HepG2 (cell line): ENCODE results near the gene WDCP. TPM values are rescaled to one million over a fixed set of nuclear protein-coding genes. Genes with fewer than 3 reads are reported as not detected.
A peak's percentile ranks its signal among the peaks of the same experiment; 100 is the strongest.

Experiments used
- AGO1 ChIP-seq: fragments of 200-400 bp; formaldehyde crosslinking; IDR thresholded peaks from 2 replicates; pipeline ENCODE4 v1.6.1; 2017; ENCODE audit warnings: mild to moderate bottlenecking, low read depth, low read length, moderate library complexity; ENCODE audit not compliant: poor library complexity, severe bottlenecking
- GFI1 ChIP-seq: sonication (generic); formaldehyde crosslinking; IDR thresholded peaks from 2 replicates; pipeline ENCODE4 v1.5.0; 2020; ENCODE audit warnings: missing genetic modification reagents, mild to moderate bottlenecking, borderline replicate concordance
- HNF4G ChIP-seq, 2 experiments: sonication (generic) in 1 of 2; formaldehyde crosslinking in 1 of 2; IDR thresholded peaks; 2 replicates each; pipeline versions ENCODE4 v1.4.0 to v1.6.1; 2011 to 2020; ENCODE audit warnings: borderline replicate concordance in 2 of 2, low read depth in 2 of 2, mild to moderate bottlenecking in 2 of 2, low read length in 1 of 2, missing genetic modification reagents in 1 of 2, moderate library complexity in 1 of 2
- ISL2 ChIP-seq: sonication (generic); formaldehyde crosslinking; IDR thresholded peaks from 2 replicates; pipeline ENCODE4 v1.5.0; 2020; ENCODE audit warnings: missing genetic modification reagents
- MTA1 ChIP-seq: sonication (generic); formaldehyde crosslinking; IDR thresholded peaks from 2 replicates; pipeline ENCODE4 v1.4.0; 2020; ENCODE audit warnings: missing genetic modification reagents, mild to moderate bottlenecking, borderline replicate concordance
- MTF1 ChIP-seq: sonication (generic); formaldehyde crosslinking; IDR thresholded peaks from 2 replicates; pipeline ENCODE4 v1.5.0; 2020; ENCODE audit warnings: missing genetic modification reagents
- SRF ChIP-seq: IDR thresholded peaks from 2 replicates; pipeline ENCODE4 v1.6.1; 2011; ENCODE audit warnings: mild to moderate bottlenecking, low read depth, low read length, moderate library complexity
- STAG1 ChIP-seq: sonication (generic); formaldehyde crosslinking; IDR thresholded peaks from 2 replicates; pipeline ENCODE4 v1.4.0; 2020; ENCODE audit warnings: missing genetic modification reagents
- TSC22D2 ChIP-seq: sonication (generic); formaldehyde crosslinking; IDR thresholded peaks from 2 replicates; pipeline ENCODE4 v1.5.1; 2020; ENCODE audit warnings: missing genetic modification reagents, mild to moderate bottlenecking, borderline replicate concordance
- ZFP37 ChIP-seq: sonication (generic); formaldehyde crosslinking; IDR thresholded peaks from 2 replicates; pipeline ENCODE4 v1.4.0; 2020; ENCODE audit warnings: missing genetic modification reagents, borderline replicate concordance
- ZNF143 ChIP-seq: sonication (generic); formaldehyde crosslinking; IDR thresholded peaks from 2 replicates; pipeline ENCODE4 v1.4.0; 2020; ENCODE audit warnings: missing genetic modification reagents
- ZNF275 ChIP-seq: sonication (generic); formaldehyde crosslinking; IDR thresholded peaks from 2 replicates; pipeline ENCODE4 v1.8.0; 2022; ENCODE audit warnings: missing genetic modification reagents, mild to moderate bottlenecking, inconsistent platforms, borderline replicate concordance
- ZNF331 ChIP-seq: sonication (generic); formaldehyde crosslinking; IDR thresholded peaks from 2 replicates; pipeline ENCODE4 v1.4.0; 2020; ENCODE audit warnings: missing genetic modification reagents
- ZNF383 ChIP-seq: sonication (generic); formaldehyde crosslinking; IDR thresholded peaks from 2 replicates; pipeline ENCODE4 v1.4.0; 2020; ENCODE audit warnings: missing genetic modification reagents, mild to moderate bottlenecking, borderline replicate concordance
- ZNF598 ChIP-seq: sonication (generic); formaldehyde crosslinking; IDR thresholded peaks from 2 replicates; pipeline ENCODE4 v1.5.1; 2020; ENCODE audit warnings: mild to moderate bottlenecking, missing genetic modification reagents, borderline replicate concordance
- ZNF619 ChIP-seq: sonication (generic); formaldehyde crosslinking; IDR thresholded peaks from 2 replicates; pipeline ENCODE4 v1.4.0; 2020; ENCODE audit warnings: mild to moderate bottlenecking, missing genetic modification reagents
- polyA plus RNA-seq, 8 experiments: library from polyadenylated mRNA; depleted of rRNA in 3 of 8; stranded (reverse) in 7 of 8; unstranded in 1 of 8; fragments of >200 nt; fragmentation: Illumina TruSeq in 4 of 8; extraction: Trizol in 4 of 8; gene quantifications; 2 replicates each; pipeline versions ENCODE4 v1.2.1 to v1.2.3, GENCODE V29; 2011 to 2016; ENCODE audit warnings: low read depth in 4 of 8, missing spikeins in 1 of 8, mixed read lengths in 1 of 8; ENCODE audit not compliant: insufficient read depth in 1 of 8
- total RNA-seq, 5 experiments: library from RNA; depleted of rRNA; stranded (reverse); fragments of >200 nt; fragmentation: Illumina TruSeq; extraction: Trizol; gene quantifications; 2 replicates each; pipeline ENCODE4 v1.2.3, GENCODE V29; 2016; ENCODE audit warnings: low read depth in 1 of 5
- TF ChIP-seq, protein P1 (sequence below): sonication (generic); formaldehyde crosslinking; IDR thresholded peaks from 2 replicates; pipeline ENCODE4 v1.4.0; 2020; ENCODE audit warnings: missing genetic modification reagents, mild to moderate bottlenecking, borderline replicate concordance
- TF ChIP-seq, protein P2 (sequence below): fragments of 450-650 bp; IDR thresholded peaks from 2 replicates; pipeline ENCODE4 v1.6.1; 2017; ENCODE audit warnings: mild to moderate bottlenecking

WDCP gene
- total and polyA plus RNA-seq, 2 of the 13 experiments (the other 11 are each of a cell fraction or from before 2014, with no cell fraction given) = 17.4 to 22.6 TPM

DNA sequence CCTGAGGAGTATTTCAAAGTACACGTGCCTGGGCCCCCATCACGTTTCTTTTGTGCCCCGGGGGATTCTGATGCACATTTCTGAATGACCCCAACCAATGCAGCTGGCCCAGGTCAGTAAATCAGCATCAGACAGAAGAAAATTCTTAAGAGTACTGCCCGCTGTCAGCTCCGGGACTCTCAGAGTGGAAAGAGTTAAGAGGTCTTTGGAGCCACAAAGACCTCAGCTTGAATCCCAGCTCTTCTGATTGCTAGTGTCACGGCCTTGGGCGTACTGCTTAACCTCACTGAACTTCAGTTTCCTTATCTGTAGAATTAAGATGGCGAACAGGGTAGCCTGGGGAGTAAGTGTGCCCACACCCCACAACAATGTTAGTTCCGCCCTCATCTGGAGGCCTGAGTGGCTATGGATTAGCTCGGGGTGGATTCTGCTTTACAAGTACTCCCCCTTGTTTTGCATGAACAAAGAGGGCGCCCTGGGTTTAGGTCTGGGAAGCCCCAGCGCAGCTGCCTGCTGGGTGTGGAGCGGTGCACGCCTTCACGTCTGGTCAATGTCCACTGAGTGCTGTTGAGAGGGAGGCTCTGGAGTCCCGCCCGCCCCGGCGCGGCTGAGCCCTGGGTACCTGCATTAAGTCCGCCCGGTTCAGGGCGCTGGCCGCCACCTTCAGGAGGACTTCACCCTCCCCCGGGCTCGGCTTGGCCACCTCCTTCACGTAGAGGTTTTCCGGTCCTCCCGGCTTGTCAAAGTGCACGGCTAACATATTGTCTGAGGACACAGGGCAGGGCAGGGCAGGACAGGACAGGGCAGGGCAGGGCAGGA lies 36.6 kb upstream of the WDCP start (continued):
- TF ChIP-seq, protein P1, sequence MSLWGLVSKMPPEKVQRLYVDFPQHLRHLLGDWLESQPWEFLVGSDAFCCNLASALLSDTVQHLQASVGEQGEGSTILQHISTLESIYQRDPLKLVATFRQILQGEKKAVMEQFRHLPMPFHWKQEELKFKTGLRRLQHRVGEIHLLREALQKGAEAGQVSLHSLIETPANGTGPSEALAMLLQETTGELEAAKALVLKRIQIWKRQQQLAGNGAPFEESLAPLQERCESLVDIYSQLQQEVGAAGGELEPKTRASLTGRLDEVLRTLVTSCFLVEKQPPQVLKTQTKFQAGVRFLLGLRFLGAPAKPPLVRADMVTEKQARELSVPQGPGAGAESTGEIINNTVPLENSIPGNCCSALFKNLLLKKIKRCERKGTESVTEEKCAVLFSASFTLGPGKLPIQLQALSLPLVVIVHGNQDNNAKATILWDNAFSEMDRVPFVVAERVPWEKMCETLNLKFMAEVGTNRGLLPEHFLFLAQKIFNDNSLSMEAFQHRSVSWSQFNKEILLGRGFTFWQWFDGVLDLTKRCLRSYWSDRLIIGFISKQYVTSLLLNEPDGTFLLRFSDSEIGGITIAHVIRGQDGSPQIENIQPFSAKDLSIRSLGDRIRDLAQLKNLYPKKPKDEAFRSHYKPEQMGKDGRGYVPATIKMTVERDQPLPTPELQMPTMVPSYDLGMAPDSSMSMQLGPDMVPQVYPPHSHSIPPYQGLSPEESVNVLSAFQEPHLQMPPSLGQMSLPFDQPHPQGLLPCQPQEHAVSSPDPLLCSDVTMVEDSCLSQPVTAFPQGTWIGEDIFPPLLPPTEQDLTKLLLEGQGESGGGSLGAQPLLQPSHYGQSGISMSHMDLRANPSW = 0 out of 2 replicates have a peak, but pooled peaks have one; percentile 93
- TF ChIP-seq ZNF331 (CRISPR knock-in tag) (peak; percentile 83), ZNF619 (CRISPR knock-in tag) (peak; percentile 19; the same call in 1 of the 2 replicates), MTA1 (CRISPR knock-in tag) (peak; percentile 96; the same call in 1 of the 2 replicates), SRF (0 out of 2 replicates have a peak, but pooled peaks have one; percentile 23), ZFP37 (CRISPR knock-in tag) (peak; percentile 35; the same call in 1 of the 2 replicates), ZNF143 (peak; percentile 66), ZNF598 (peak; percentile 91), HNF4G (IDR thresholded peaks at IDR 0.05; ENCODE audit: borderline replicate concordance, low read depth, low read length) (peak; percentile 85), HNF4G (CRISPR knock-in tag; IDR thresholded peaks at IDR 0.05; ENCODE audit: borderline replicate concordance, low read depth) (peak; percentile 77), STAG1 (CRISPR knock-in tag) (peak; percentile 39; the same call in 1 of the 2 replicates), ZNF275 (CRISPR knock-in tag) (peak; percentile 73), ISL2 (CRISPR knock-in tag) (peak; percentile 57; the same call in 1 of the 2 replicates), TSC22D2 (CRISPR knock-in tag) (peak; percentile 79; the same call in 1 of the 2 replicates), AGO1 (peak; percentile 76), MTF1 (CRISPR knock-in tag) (no peak), ZNF383 (peak; percentile 83), GFI1 (CRISPR knock-in tag) (peak; percentile 51)
- TF ChIP-seq, protein P2, sequence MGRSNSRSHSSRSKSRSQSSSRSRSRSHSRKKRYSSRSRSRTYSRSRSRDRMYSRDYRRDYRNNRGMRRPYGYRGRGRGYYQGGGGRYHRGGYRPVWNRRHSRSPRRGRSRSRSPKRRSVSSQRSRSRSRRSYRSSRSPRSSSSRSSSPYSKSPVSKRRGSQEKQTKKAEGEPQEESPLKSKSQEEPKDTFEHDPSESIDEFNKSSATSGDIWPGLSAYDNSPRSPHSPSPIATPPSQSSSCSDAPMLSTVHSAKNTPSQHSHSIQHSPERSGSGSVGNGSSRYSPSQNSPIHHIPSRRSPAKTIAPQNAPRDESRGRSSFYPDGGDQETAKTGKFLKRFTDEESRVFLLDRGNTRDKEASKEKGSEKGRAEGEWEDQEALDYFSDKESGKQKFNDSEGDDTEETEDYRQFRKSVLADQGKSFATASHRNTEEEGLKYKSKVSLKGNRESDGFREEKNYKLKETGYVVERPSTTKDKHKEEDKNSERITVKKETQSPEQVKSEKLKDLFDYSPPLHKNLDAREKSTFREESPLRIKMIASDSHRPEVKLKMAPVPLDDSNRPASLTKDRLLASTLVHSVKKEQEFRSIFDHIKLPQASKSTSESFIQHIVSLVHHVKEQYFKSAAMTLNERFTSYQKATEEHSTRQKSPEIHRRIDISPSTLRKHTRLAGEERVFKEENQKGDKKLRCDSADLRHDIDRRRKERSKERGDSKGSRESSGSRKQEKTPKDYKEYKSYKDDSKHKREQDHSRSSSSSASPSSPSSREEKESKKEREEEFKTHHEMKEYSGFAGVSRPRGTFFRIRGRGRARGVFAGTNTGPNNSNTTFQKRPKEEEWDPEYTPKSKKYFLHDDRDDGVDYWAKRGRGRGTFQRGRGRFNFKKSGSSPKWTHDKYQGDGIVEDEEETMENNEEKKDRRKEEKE = no peak
